Raji (cell line): Measurements from ENCODE around the gene TFDP2.

Experiments used
- POLR2A ChIP-seq: IDR thresholded peaks from 2 replicates; pipeline ENCODE4 v1.6.1; 2011; ENCODE audit warnings: low read depth, low read length, control low read depth; ENCODE audit not compliant: insufficient read depth

The TFDP2 gene

DNA sequence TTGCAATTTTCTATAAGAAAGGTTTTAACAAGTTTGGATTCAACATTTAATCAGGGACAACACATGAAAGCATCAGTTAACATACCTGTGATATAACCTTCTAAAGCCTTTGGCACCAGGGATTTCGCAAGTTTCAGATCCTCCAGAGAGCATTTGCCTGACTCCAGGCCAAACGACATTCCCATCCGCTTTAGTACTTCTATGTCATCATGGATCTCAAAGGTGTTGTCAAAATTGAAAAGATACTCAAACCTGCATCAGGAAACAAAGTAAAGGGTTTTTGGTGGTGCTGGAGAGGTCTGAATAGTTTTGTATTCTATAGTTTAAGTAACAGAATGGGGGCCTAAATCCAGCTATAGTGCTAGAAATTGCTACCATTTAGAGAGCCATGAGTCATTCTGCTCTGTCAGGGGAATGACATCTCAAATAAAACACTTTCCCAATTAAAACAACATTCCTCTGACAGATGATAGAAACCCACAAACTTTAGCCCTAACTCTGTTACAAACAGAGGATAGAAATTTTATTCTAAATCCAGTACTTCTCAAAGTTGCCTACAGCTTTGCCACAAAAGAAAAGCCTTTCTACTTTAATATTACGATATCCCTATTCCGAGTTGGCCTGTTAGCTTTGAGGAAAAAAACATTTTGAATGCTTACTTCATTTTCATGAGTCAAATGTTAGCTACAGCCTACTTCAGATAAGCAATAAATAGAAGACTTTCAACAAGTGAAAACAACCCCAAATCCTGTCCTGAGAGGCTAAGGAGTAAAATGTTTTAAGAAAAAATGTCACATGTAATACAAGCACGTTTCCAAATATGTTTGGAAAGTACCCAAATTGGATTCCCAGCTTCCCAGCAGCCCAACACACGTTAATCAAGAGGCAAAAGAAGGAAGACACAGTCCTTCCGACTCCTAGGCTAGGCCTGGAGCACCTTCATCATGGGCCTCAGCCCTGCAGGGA is 189.5 kb downstream of the TFDP2 start:
- no peak for TF ChIP-seq POLR2A

DNA sequence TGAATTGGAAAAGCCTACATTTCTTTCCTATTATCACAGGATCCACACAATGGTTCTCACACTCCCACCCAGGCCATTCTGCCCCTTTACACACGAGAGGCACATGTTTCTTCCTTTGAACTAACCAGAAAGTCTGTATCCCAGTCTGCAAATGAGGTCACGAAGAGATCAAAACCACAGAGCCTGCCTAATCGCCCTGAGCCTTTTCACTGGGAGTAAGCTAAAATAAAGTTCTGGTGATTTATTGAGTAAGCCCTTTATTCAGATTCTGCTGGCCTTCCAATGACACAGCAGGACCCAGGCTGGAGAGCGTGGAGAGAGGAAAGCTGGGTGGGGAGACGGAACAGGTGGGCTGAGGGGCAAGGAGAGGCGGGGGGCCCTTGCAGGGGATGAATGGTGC is 194.2 kb downstream of the TFDP2 start:
- no peak for TF ChIP-seq POLR2A

DNA sequence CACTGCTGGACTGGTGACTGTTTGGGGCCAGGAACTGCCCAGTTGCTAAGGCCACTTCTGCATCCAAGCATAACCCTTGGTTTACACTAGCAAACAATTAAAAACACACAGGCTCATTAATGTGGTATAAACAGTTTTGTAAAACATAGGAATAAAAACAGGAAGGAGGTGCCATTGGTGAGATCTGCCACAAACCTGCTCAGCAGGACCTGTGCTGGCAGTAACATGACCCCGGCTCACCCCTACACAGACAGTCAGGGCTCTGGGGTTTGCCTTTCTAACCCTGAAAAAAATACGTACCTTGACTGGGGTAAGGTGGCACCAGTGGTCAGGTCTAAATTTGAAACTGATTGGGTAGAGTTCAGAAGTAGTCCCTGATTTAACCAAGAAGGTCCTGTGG is 196.7 kb downstream of the TFDP2 start:
- no peak for TF ChIP-seq POLR2A

DNA sequence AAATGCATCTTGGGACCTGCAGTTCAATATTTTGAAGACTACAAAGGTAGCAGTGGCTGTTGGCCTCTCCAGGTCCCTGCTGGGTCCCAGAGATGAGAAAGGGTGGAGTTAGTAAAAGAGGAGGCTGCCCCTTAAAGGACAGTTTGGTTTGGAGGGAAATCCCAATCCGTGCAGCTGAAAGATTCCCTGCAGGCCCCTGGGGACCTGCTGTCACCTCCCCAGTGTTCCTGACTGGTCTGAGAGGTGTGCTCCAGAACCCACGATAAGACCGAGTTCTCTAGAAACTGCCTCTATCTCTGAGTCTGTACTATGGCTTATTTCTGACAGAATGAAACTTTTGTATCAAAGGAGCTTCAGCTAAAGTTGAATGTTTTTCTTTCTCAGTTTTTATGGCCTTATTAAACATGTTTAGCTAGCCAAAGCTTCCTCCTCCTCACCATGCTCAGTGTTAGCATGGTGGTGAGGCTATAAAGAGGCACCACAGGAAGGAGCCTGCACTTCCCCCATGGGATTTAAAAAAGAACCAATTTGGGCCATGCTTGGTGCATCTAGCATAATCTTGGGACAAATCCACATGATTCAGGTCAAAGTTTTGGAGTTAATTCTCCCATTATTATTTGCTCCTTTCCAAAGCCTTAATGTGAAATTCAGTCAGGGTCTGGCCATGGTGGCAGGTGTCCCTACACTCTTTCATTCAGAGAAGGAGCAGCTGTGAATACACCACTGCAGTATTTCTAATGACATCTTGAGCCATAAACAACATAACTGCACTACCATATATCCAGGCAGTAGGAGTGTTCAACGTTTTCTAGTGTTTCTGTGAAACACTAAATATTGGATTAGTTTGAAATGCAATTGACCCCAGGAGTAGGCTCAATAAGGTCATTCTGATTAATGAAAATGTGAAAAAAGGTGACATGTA is 198.5 kb downstream of the TFDP2 start:
- TF ChIP-seq POLR2A = no peak

DNA sequence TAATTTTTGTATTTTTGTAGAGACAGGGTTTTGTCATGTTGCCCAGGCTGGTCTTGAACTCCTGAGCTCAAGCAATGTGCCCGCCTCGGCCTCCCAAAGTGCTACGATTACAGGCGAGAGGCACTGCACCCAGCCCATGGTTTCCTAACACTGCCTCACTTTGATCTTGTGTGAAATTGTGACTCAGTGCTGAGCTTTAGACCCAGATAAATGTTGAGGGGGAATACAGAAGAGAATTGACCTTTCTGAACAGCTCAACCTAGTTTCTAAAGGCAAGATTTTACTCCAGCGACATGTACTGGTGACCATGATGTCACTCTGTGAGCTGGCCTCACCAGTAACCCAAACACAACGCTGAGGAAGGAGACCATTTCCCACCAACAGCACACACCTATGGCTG is 199.4 kb downstream of the TFDP2 start:
- TF ChIP-seq POLR2A = no peak

DNA sequence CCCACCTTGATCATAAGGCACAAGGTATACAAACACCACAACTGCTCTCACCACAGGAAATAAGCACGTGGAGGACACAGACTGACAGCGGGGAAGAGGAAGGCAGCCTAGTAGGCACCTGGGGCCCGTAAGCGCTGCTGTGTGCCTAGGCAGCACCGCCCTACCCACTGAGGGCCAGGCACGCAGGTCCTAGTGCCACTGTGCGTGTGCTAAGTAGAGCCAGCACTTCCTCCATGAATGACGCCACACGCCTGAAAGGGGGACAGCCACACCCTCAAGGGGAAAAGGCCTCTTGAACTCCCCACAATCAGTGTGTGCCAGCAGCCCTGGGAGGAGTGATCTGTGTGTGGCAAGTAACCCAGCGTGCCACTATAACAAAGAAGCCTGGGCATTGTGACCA is 199.9 kb downstream of the TFDP2 start:
- no peak for TF ChIP-seq POLR2A

DNA sequence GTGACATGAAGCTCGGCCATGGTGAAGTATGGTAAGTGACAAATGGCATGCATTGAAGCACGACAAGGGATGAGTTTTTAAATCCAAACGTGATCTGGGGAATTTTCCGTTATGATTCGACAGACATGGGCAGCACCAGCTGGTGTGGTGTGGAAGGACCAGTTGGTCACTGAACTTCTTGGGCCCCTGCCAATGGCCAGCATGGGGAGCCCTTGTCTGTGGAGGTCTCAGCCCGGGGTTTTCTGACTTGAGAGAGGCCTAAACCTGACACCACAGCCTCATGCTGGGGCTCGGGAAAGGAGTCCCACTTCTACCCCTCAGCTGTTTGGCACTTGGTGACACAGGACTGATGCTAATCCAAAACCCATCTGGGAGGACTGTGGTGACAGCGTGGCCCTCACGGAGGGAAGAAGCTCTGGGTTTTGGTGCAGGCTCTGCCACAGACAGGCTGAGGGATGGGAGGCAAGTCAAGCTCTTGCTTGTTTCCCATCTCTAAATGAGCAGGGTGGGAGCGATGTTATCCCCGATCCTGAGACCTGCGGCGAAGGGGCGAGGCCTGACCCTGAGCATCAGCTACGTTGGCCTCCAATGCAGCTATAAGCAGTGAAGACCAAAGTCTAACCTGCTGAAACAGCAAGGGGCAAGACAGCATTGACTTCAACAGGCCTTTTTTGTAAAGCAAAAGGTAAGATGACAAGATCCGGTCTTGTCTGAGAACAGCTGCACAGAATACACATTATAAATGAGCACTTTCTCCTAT is 203.4 kb downstream of the TFDP2 start:
- no peak for TF ChIP-seq POLR2A

DNA sequence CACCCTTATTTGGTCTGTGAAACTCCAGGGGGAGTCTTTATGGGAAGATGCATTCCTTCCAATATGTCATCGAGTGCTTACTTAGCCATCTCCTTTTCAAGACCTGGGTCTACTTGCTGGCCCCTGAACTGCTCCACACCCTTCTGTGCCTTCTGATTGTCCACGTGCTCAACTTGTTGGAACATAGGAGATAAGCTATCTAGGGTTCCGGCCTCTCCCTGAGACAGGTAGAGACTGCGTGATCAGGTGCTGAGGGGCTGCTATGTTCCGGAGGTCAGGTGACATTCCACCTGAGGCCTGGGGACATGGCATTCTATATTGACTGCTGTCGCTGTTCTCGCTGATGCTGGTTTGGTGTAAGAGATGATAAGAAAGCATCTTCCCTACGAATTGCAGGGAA is 207.3 kb downstream of the TFDP2 start:
- TF ChIP-seq POLR2A = no peak

DNA sequence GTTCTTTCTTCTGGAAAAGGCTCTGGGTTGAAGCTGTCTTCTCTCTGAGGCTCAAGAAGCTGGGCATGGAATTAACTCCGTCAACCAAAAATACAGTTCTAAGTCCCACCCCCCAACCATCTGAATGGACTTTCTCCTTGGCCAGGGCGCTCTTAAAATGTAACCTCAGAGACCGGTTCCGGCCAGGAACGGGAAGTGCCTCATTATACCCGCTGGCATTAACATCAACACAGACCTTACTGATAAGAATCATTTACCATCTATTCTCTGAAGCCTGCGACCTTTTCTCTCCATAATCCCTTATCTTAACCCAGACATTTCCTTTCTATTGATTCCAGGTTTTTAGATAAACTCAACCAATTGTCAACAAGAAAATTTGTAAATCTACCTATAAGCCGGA is 208.3 kb downstream of the TFDP2 start:
- TF ChIP-seq POLR2A = no peak

DNA sequence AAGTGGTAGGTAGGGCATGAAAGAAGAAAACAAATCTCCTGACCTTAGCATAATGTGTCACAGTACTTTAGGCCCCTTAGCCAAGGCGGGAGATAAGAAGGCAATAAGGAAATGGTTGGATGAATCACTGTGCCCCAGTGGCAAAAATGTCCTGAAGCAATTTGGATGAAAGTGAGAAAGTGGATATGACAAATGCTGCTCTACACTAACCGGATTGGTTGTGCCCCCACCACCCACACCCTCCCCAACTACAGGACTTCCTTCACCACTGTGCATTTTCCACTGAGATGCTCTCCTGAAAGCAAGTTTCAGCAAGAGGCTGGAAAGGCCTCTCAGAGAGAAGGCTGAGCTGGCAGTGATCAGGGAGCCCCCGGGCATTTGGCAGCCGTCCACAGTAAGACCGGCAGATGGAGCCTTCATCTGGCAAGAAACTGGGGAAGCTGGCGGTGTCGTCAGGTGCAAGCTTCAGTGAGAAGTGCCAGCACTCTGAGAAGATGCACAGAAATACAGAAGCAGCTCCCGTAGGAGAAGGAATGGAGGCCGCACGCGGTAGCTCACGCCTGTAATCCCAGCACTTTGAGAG is 209.1 kb downstream of the TFDP2 start:
- TF ChIP-seq POLR2A = no peak

DNA sequence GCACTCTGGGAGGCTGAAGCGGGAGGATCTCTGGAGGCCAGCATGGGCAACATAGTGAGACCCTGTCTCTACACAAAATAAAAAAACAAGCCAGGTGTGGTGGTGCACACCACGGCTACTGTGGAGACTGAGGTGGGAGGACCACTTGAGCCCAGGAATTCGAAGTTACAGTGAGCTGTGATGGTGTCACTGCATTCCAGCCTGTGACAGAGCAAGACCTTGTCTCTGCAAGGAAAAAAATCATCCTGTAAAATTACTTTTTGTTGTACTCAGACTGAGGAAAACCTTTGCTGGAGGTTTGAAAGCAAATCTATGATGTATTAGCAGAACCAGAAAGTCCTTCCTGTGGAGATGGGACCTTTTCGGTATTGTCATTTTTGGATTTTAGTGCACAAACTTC is 209.6 kb downstream of the TFDP2 start:
- TF ChIP-seq POLR2A = no peak

DNA sequence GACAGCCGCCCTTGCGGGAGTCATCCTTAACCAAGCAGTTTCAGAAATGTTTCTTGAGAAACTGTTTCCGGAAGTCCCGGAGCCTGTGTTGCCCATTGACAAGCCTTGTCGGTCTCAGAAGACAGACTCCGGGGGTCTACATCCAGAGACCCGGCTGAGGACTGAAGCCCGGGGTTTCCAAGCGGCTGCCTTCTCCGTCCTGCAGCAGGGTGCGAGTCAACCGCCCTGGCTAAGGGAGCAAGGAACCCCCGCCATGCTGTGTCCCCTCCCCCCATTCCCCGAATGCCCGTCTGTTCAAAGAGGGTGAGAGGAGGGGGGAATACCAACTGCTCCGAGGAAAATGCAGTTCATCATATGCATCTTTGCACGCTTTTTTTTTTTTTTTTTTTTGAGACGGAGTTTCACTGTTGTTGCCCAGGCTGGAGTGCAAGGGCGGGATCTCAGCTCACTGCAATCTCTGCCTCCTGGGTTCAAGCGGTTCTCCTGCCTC is 211.3 kb downstream of the TFDP2 start:
- no peak for TF ChIP-seq POLR2A

DNA sequence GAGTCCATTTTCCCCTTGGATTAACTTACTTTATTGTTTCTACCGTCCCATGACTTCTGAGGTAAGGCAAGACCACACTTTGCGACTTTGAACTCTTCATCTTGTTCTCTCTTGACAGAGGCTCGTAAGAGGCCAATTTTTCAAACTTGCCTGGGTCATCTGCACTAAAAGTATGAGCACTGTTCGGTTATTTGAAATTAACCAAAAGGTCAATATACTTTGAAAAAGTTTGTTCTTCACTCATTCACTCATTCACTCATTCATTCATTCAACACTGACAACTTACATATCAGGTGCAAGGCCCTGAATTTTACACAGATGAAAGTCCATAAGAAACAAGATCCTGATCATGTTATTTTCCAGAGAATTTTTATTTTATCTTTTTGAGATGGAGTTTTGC is 215.0 kb downstream of the TFDP2 start:
- no peak for TF ChIP-seq POLR2A

DNA sequence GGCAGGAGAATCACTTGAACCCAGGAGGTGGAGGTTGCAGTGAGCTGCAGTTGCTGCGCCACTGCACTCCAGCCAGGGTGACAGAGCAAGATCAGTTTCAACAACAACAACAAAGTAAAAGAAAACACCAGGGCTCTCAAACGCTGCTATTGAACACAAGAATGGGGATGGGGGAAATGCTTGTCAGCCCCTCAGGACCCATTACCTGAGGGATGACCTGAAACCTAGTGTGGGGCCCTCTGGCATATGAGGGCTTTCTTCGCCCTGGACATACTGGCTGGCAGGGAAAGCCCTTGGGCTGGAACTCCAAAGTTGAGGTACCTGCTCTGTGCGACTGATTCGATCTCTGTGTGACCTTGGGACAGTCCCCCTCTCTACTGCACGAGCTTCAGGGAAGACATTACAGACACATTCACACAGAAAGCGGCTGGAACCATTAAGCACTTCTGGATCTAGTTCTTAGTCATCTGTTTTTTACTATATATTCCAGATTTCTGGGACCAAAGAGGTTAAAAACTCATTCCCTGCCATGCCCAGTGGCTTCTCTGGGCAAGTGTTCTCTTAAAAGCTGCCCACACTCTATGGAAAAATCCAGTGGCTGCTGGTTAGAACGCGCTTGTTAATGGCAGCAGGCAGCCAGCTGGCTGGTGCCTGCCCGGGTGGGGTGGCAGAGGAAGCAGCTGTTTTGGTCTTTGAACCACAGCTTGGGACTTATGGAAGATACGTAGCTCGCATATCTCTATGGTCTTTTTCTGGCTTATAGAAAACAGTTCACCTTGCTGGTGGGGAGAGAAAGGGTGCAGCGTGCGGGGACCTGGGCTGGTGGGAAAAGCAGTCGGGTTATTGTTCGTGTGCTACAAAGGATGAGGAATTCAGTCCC is 215.7 kb downstream of the TFDP2 start:
- TF ChIP-seq POLR2A = no peak
